ENCODE measurements around the gene IARS1.

Gene IARS1

GRCh38 chr9:92295240-92295790 lies 1.8 kb upstream of the IARS1 start:
- no peak for DNase-seq

GRCh38 chr9:92294297-92294676 lies 790 bp upstream of the IARS1 start:
- DNase-seq: peak in 1 of 2 experiments; percentile 4

- DNase-seq: no peak
Observed at GRCh38 chr9:92293075-92293354, 482 bp downstream of the IARS1 start.

GRCh38 chr9:92292338-92293074 lies 991 bp downstream of the IARS1 start:
- no peak for DNase-seq

GRCh38 chr9:92291577-92291976 lies 1.9 kb downstream of the IARS1 start:
- no peak for DNase-seq

GRCh38 chr9:92290785-92291429 lies 2.6 kb downstream of the IARS1 start:
- DNase-seq: no peak

- DNase-seq: no peak
Observed at GRCh38 chr9:92289708-92290390, 3.6 kb downstream of the IARS1 start.

- DNase-seq: no peak
Observed at GRCh38 chr9:92279302-92279701, 14.2 kb downstream of the IARS1 start.

GRCh38 chr9:92278110-92278509 lies 15.4 kb downstream of the IARS1 start:
- DNase-seq: no peak

- no peak for DNase-seq
Observed at GRCh38 chr9:92276331-92277032, 17.0 kb downstream of the IARS1 start.

- DNase-seq: no peak
Observed at GRCh38 chr9:92275541-92275940, 18.0 kb downstream of the IARS1 start.

GRCh38 chr9:92270511-92270910 lies 23.0 kb downstream of the IARS1 start:
- DNase-seq: no peak

- no peak for DNase-seq
Observed at GRCh38 chr9:92266486-92266885, 27.0 kb downstream of the IARS1 start.

GRCh38 chr9:92265154-92265553 lies 28.3 kb downstream of the IARS1 start:
- no peak for DNase-seq

- no peak for DNase-seq
Observed at GRCh38 chr9:92263131-92263530, 30.4 kb downstream of the IARS1 start.

GRCh38 chr9:92257327-92257726 lies 36.2 kb downstream of the IARS1 start:
- DNase-seq: no peak

GRCh38 chr9:92254381-92255337 lies 38.8 kb downstream of the IARS1 start:
- DNase-seq: no peak

- no peak for DNase-seq
Observed at GRCh38 chr9:92253656-92254055, 39.8 kb downstream of the IARS1 start.

GRCh38 chr9:92247981-92248380 lies 45.5 kb downstream of the IARS1 start:
- no peak for DNase-seq

- no peak for DNase-seq
Observed at GRCh38 chr9:92247296-92247695, 46.2 kb downstream of the IARS1 start.

GRCh38 chr9:92245005-92245797 lies 48.3 kb downstream of the IARS1 start:
- no peak for DNase-seq

All from stimulated activated CD4-positive, alpha-beta T cell treated with anti-CD3 and anti-CD28 coated beads, Interleukin-4, amount 100 ng/mL, for 4 hours (primary cell).